SU-DHL-6 (cell line): Measurements from ENCODE around the gene CCDC9.

Experiments
- EZH2phosphoT487 ChIP-seq: fragments of 200-600 bp; sonication (generic), shearing (Covaris generic); conservative IDR thresholded peaks from 2 replicates; pipeline ENCODE4 v1.6.1; 2018; ENCODE audit warnings: mild to moderate bottlenecking, antibody characterized with exemption, low read length, moderate library complexity, mixed read lengths
- TF ChIP-seq, protein P1 (sequence below): fragments of 200-600 bp; sonication (generic); IDR thresholded peaks from one replicate; pipeline ENCODE4 v1.5.1; 2017; ENCODE audit warnings: antibody characterized with exemption, mild to moderate bottlenecking, low read length, moderate library complexity; ENCODE audit not compliant: insufficient read depth, poor library complexity, severe bottlenecking

DNA sequence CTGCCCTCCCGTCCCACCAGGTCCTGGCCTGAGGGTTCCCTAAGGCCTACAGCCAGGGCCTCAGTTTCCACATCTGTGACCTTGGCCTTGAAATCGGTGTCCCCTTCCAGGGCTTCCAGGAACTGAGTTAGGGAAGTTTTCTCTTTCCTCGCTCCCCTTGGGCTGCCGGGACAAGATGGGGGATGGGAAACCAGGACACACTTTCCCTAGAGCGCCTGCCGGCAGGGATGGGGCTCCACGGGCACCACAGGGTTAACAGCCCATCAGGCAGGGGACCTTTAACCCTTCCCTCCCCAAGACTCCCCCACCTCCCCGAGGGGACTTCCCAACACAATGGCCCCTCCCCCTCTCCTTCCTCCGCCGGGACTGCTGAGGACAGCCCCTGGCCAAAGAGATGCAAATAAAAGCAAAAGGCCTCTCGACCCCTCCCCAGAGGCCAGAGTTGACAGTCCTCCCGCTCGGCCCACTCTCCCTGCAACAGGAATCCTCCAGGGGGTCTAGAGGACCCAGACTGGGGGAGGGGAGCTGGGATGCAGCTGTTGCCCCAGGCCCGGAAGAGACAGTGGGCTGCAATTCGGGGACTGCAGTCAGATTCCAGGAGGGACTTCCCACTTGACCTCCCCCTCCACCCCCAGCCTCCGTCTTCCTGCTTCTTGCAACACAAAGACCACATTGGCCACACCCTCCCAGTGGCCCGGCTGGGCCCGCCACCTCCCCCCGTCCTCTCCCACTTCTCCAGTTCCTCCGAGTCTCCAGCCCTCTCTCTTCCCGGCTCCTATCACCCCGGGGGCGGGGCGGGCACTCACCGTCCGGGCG, 28.8 kb upstream of the CCDC9 start:
- TF ChIP-seq, protein P1, sequence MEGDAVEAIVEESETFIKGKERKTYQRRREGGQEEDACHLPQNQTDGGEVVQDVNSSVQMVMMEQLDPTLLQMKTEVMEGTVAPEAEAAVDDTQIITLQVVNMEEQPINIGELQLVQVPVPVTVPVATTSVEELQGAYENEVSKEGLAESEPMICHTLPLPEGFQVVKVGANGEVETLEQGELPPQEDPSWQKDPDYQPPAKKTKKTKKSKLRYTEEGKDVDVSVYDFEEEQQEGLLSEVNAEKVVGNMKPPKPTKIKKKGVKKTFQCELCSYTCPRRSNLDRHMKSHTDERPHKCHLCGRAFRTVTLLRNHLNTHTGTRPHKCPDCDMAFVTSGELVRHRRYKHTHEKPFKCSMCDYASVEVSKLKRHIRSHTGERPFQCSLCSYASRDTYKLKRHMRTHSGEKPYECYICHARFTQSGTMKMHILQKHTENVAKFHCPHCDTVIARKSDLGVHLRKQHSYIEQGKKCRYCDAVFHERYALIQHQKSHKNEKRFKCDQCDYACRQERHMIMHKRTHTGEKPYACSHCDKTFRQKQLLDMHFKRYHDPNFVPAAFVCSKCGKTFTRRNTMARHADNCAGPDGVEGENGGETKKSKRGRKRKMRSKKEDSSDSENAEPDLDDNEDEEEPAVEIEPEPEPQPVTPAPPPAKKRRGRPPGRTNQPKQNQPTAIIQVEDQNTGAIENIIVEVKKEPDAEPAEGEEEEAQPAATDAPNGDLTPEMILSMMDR = no peak
- no peak for TF ChIP-seq EZH2phosphoT487
